Dendritic cell treated with granulocyte-macrophage colony-stimulating factor and Interleukin-4, amounts not matched to agents 40 ng/mL and 50 ng/mL, for 4 days (primary cell): ENCODE data around the gene CCT3.

Experiments
- H3K27ac Mint-ChIP-seq: one replicate; pipeline ENCODE4 v1.8.0; 2022; ENCODE audit warnings: mild to moderate bottlenecking, mixed read lengths
- H3K27me3 Mint-ChIP-seq: one replicate; pipeline ENCODE4 v1.8.0; 2022; ENCODE audit warnings: mild to moderate bottlenecking, mixed read lengths
- H3K36me3 Mint-ChIP-seq: one replicate; pipeline ENCODE4 v1.8.0; 2022; ENCODE audit warnings: low read depth, mixed read lengths
- H3K4me1 Mint-ChIP-seq: one replicate; pipeline ENCODE4 v1.8.0; 2022; ENCODE audit warnings: low read depth, mixed read lengths
- H3K4me3 Mint-ChIP-seq: one replicate; pipeline ENCODE4 v1.8.0; 2022; ENCODE audit warnings: mild to moderate bottlenecking, moderate library complexity, mixed read lengths
- H3K9me3 Mint-ChIP-seq: one replicate; pipeline ENCODE4 v1.8.0; 2022; ENCODE audit warnings: mixed read lengths
- intact Hi-C: fragments of 100-400 bp; cut with micrococcal nuclease; formaldehyde crosslinking; loops from one replicate; pipeline ENCODE4 v1.15.0; 2022

CCT3 gene

GRCh38 chr1:156266051-156266450 lies 72.0 kb downstream of the CCT3 start:
- no peaks in the 10 kb centered on the region for H3K9me3 Mint-ChIP-seq
- H3K27ac Mint-ChIP-seq: no peak overlapping the region
- intact Hi-C loops: no loop called here
- peaks cover 100% of the 10 kb centered on the region for H3K36me3 Mint-ChIP-seq
- no peaks in the 10 kb centered on the region for H3K4me1 Mint-ChIP-seq
- H3K4me3 Mint-ChIP-seq: no peak overlapping the region
- H3K27me3 Mint-ChIP-seq: no peaks in the 10 kb centered on the region

- H3K4me1 Mint-ChIP-seq: no peaks in the 10 kb centered on the region
- H3K27ac Mint-ChIP-seq: no peak overlapping the region
- no peaks in the 10 kb centered on the region for H3K9me3 Mint-ChIP-seq
- intact Hi-C loops: no loop called here
- H3K27me3 Mint-ChIP-seq: no peaks in the 10 kb centered on the region
- H3K36me3 Mint-ChIP-seq: peaks cover 100% of the 10 kb centered on the region
- H3K4me3 Mint-ChIP-seq: no peak overlapping the region
Observed at GRCh38 chr1:156263288-156263655, 74.8 kb downstream of the CCT3 start.

GRCh38 chr1:156262461-156263287 lies 75.4 kb downstream of the CCT3 start:
- Mint-ChIP-seq H3K4me3 (no peak overlapping the region), H3K9me3 (no peaks in the 10 kb centered on the region), H3K36me3 (peaks cover 100% of the 10 kb centered on the region), H3K27me3 (no peaks in the 10 kb centered on the region), H3K27ac (no peak overlapping the region), H3K4me1 (no peaks in the 10 kb centered on the region)
- intact Hi-C loops: no loop called here

- intact Hi-C loops: no loop called here
- Mint-ChIP-seq H3K4me3 (no peak overlapping the region), H3K9me3 (no peaks in the 10 kb centered on the region)
Observed at GRCh38 chr1:156260896-156261295, 77.2 kb downstream of the CCT3 start.

GRCh38 chr1:156259805-156260204 lies 78.3 kb downstream of the CCT3 start:
- intact Hi-C loops: no loop called here
- H3K4me3 Mint-ChIP-seq: no peak overlapping the region
- H3K9me3 Mint-ChIP-seq: no peaks in the 10 kb centered on the region
- no peaks in the 10 kb centered on the region for H3K27me3 Mint-ChIP-seq
- no peaks in the 10 kb centered on the region for H3K4me1 Mint-ChIP-seq
- peaks cover 94% of the 10 kb centered on the region for H3K36me3 Mint-ChIP-seq
- no peak overlapping the region for H3K27ac Mint-ChIP-seq

More at GRCh38 chr1:156260896-156261295, 77.2 kb downstream of the CCT3 start:
- Mint-ChIP-seq H3K4me1 (no peaks in the 10 kb centered on the region), H3K27ac (no peak overlapping the region), H3K27me3 (no peaks in the 10 kb centered on the region), H3K36me3 (peaks cover 100% of the 10 kb centered on the region)
